HCT116 (cell line): ENCODE results near the gene AQP1.

Experiments
- EZH2 ChIP-seq: fragments of 200-600 bp; sonication (generic); IDR thresholded peaks from 2 replicates; pipeline ENCODE4 v1.6.1; 2017; ENCODE audit warnings: antibody characterized with exemption, mixed run types
- POLR2AphosphoS5 ChIP-seq: IDR thresholded peaks from 2 replicates; pipeline ENCODE4 v1.6.1; 2011; ENCODE audit warnings: mild to moderate bottlenecking, low read depth, low read length, moderate library complexity

- TF ChIP-seq EZH2 (no peak), POLR2AphosphoS5 (no peak)
These were observed 19.0 kb downstream of the AQP1 start for GRCh38 chr7:30930621-30931020.
